IMR-90 (cell line): Measurements from ENCODE around the gene ZNF766.

Experiments used
- CHD1 ChIP-seq: IDR thresholded peaks from 2 replicates; pipeline ENCODE4 v1.6.1; 2012; ENCODE audit warnings: low read depth, low read length, improper control_type of control experiment
- FOS ChIP-seq: fragments of 150-350 bp; IDR thresholded peaks from 2 replicates; pipeline ENCODE4 v1.6.1; 2016; ENCODE audit warnings: low read depth, low read length
- MXI1 ChIP-seq: IDR thresholded peaks from 2 replicates; pipeline ENCODE4 v1.6.1; 2012; ENCODE audit warnings: low read depth, mild to moderate bottlenecking, low read length, moderate library complexity, borderline replicate concordance
- NFE2L2 ChIP-seq: fragments of 150-350 bp; IDR thresholded peaks from 2 replicates; pipeline ENCODE4 v1.6.1; 2016; ENCODE audit warnings: low read depth, mild to moderate bottlenecking, low read length
- POLR2A ChIP-seq: IDR thresholded peaks from 2 replicates; pipeline ENCODE4 v1.6.1; 2012; ENCODE audit warnings: mild to moderate bottlenecking, low read depth, low read length
- RAD21 ChIP-seq: IDR thresholded peaks from 2 replicates; pipeline ENCODE4 v1.6.1; 2012; ENCODE audit warnings: low read length, improper control_type of control experiment
- USF2 ChIP-seq: fragments of 150-350 bp; IDR thresholded peaks from 2 replicates; pipeline ENCODE4 v1.6.1; 2017; ENCODE audit warnings: mild to moderate bottlenecking, antibody characterized with exemption, low read length, low read depth
- TF ChIP-seq, protein P1 (sequence below): fragments of 150-350 bp; IDR thresholded peaks from 2 replicates; pipeline ENCODE4 v1.6.1; 2016; ENCODE audit warnings: low read depth, mild to moderate bottlenecking, low read length, moderate library complexity, borderline replicate concordance
- TF ChIP-seq, protein P2 (sequence below): conservative IDR thresholded peaks from 2 replicates; pipeline ENCODE4 v1.5.1; 2012; ENCODE audit warnings: mild to moderate bottlenecking, low read depth, low read length, improper control_type of control experiment

DNA sequence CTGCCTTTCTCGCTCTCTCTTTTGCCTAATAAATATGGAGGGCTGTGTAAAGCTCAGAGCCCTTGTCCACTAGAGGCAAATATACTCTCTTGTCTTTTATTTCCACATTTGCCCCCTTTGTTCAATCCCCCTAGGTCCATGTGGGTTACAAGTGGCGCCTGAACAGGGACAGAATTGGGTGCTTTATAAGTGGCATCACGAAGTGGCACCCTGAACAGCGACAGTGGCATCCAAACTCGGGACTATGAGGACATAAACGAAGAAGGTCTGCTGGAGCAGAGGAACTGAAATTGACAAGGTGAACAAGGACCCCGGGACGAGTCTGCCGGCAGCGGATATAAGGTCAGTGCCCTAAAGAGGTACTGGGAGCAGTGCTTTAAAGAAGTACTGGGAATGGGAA, 62.4 kb downstream of the ZNF766 start:
- TF ChIP-seq, protein P1, sequence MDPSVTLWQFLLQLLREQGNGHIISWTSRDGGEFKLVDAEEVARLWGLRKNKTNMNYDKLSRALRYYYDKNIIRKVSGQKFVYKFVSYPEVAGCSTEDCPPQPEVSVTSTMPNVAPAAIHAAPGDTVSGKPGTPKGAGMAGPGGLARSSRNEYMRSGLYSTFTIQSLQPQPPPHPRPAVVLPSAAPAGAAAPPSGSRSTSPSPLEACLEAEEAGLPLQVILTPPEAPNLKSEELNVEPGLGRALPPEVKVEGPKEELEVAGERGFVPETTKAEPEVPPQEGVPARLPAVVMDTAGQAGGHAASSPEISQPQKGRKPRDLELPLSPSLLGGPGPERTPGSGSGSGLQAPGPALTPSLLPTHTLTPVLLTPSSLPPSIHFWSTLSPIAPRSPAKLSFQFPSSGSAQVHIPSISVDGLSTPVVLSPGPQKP: no peak
- TF ChIP-seq POLR2A: no peak
- TF ChIP-seq, protein P2, sequence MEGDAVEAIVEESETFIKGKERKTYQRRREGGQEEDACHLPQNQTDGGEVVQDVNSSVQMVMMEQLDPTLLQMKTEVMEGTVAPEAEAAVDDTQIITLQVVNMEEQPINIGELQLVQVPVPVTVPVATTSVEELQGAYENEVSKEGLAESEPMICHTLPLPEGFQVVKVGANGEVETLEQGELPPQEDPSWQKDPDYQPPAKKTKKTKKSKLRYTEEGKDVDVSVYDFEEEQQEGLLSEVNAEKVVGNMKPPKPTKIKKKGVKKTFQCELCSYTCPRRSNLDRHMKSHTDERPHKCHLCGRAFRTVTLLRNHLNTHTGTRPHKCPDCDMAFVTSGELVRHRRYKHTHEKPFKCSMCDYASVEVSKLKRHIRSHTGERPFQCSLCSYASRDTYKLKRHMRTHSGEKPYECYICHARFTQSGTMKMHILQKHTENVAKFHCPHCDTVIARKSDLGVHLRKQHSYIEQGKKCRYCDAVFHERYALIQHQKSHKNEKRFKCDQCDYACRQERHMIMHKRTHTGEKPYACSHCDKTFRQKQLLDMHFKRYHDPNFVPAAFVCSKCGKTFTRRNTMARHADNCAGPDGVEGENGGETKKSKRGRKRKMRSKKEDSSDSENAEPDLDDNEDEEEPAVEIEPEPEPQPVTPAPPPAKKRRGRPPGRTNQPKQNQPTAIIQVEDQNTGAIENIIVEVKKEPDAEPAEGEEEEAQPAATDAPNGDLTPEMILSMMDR: no peak
- no peak for TF ChIP-seq FOS
- no peak for TF ChIP-seq MXI1
- no peak for TF ChIP-seq USF2
- no peak for TF ChIP-seq RAD21
- no peak for TF ChIP-seq CHD1
- no peak for TF ChIP-seq NFE2L2
